ENCODE data around the gene FCSK.

The FCSK gene

GRCh38 chr16:70478169-70478568 is 23.8 kb downstream of the FCSK start:
- no peak overlapping the region for H3K4me3 ChIP-seq (ENCODE audit: insufficient read depth, low read depth, low read length, poor library complexity, severe bottlenecking)
- no peaks in the 10 kb centered on the region for H3K4me1 ChIP-seq (ENCODE audit: control insufficient read depth, insufficient read depth, low read length, poor library complexity, severe bottlenecking)
- DNase-seq: no peak
- no peaks in the 10 kb centered on the region for H3K9me3 ChIP-seq (ENCODE audit: control insufficient read depth, low read length)
- H3K27me3 ChIP-seq (replicated peaks; ENCODE audit: control insufficient read depth, insufficient read depth, low read length, poor library complexity, severe bottlenecking): no peaks in the 10 kb centered on the region
- peaks cover 35% of the 10 kb centered on the region for H3K36me3 ChIP-seq (ENCODE audit: control insufficient read depth, insufficient read depth, low read length)
- no peak overlapping the region for H3K27ac ChIP-seq (ENCODE audit: insufficient read depth, low read length, poor library complexity, severe bottlenecking)

GRCh38 chr16:70478912-70479341 is 24.5 kb downstream of the FCSK start:
- H3K9me3 ChIP-seq (ENCODE audit: control insufficient read depth, low read length): no peaks in the 10 kb centered on the region
- DNase-seq: no peak
- H3K27me3 ChIP-seq (replicated peaks; ENCODE audit: control insufficient read depth, insufficient read depth, low read length, poor library complexity, severe bottlenecking): no peaks in the 10 kb centered on the region
- H3K4me3 ChIP-seq (ENCODE audit: insufficient read depth, low read depth, low read length, poor library complexity, severe bottlenecking): no peak overlapping the region
- H3K27ac ChIP-seq (ENCODE audit: insufficient read depth, low read length, poor library complexity, severe bottlenecking): no peak overlapping the region
- H3K36me3 ChIP-seq (ENCODE audit: control insufficient read depth, insufficient read depth, low read length): peaks cover 43% of the 10 kb centered on the region
- H3K4me1 ChIP-seq (ENCODE audit: control insufficient read depth, insufficient read depth, low read length, poor library complexity, severe bottlenecking): no peaks in the 10 kb centered on the region

- Histone ChIP-seq H3K27ac (ENCODE audit: insufficient read depth, low read length, poor library complexity, severe bottlenecking) (no peak overlapping the region), H3K9me3 (ENCODE audit: control insufficient read depth, low read length) (no peaks in the 10 kb centered on the region), H3K36me3 (ENCODE audit: control insufficient read depth, insufficient read depth, low read length) (peaks cover 44% of the 10 kb centered on the region), H3K27me3 (replicated peaks; ENCODE audit: control insufficient read depth, insufficient read depth, low read length, poor library complexity, severe bottlenecking) (no peaks in the 10 kb centered on the region), H3K4me3 (ENCODE audit: insufficient read depth, low read depth, low read length, poor library complexity, severe bottlenecking) (no peak overlapping the region), H3K4me1 (ENCODE audit: control insufficient read depth, insufficient read depth, low read length, poor library complexity, severe bottlenecking) (no peaks in the 10 kb centered on the region)
- DNase-seq: no peak
These were observed 26.0 kb downstream of the FCSK start for GRCh38 chr16:70480127-70481105.

- H3K27me3 ChIP-seq (replicated peaks; ENCODE audit: control insufficient read depth, insufficient read depth, low read length, poor library complexity, severe bottlenecking): no peaks in the 10 kb centered on the region
- H3K36me3 ChIP-seq (ENCODE audit: control insufficient read depth, insufficient read depth, low read length): peaks cover 44% of the 10 kb centered on the region
- H3K4me3 ChIP-seq (ENCODE audit: insufficient read depth, low read depth, low read length, poor library complexity, severe bottlenecking): no peak overlapping the region
- no peaks in the 10 kb centered on the region for H3K9me3 ChIP-seq (ENCODE audit: control insufficient read depth, low read length)
- H3K4me1 ChIP-seq (ENCODE audit: control insufficient read depth, insufficient read depth, low read length, poor library complexity, severe bottlenecking): no peaks in the 10 kb centered on the region
- no peak for DNase-seq
- H3K27ac ChIP-seq (ENCODE audit: insufficient read depth, low read length, poor library complexity, severe bottlenecking): no peak overlapping the region
These were observed 27.6 kb downstream of the FCSK start for GRCh38 chr16:70481929-70482536.

GRCh38 chr16:70482624-70483023 is 28.2 kb downstream of the FCSK start:
- H3K27ac ChIP-seq (ENCODE audit: insufficient read depth, low read length, poor library complexity, severe bottlenecking): no peak overlapping the region
- no peaks in the 10 kb centered on the region for H3K9me3 ChIP-seq (ENCODE audit: control insufficient read depth, low read length)
- H3K36me3 ChIP-seq (ENCODE audit: control insufficient read depth, insufficient read depth, low read length): peaks cover 44% of the 10 kb centered on the region
- no peak overlapping the region for H3K4me3 ChIP-seq (ENCODE audit: insufficient read depth, low read depth, low read length, poor library complexity, severe bottlenecking)
- DNase-seq: no peak
- H3K27me3 ChIP-seq (replicated peaks; ENCODE audit: control insufficient read depth, insufficient read depth, low read length, poor library complexity, severe bottlenecking): no peaks in the 10 kb centered on the region
- no peaks in the 10 kb centered on the region for H3K4me1 ChIP-seq (ENCODE audit: control insufficient read depth, insufficient read depth, low read length, poor library complexity, severe bottlenecking)

- Histone ChIP-seq H3K27ac (ENCODE audit: insufficient read depth, low read length, poor library complexity, severe bottlenecking) (no peak overlapping the region), H3K4me3 (ENCODE audit: insufficient read depth, low read depth, low read length, poor library complexity, severe bottlenecking) (no peak overlapping the region), H3K9me3 (ENCODE audit: control insufficient read depth, low read length) (no peaks in the 10 kb centered on the region), H3K36me3 (ENCODE audit: control insufficient read depth, insufficient read depth, low read length) (peaks cover 43% of the 10 kb centered on the region), H3K27me3 (replicated peaks; ENCODE audit: control insufficient read depth, insufficient read depth, low read length, poor library complexity, severe bottlenecking) (no peaks in the 10 kb centered on the region), H3K4me1 (ENCODE audit: control insufficient read depth, insufficient read depth, low read length, poor library complexity, severe bottlenecking) (no peaks in the 10 kb centered on the region)
- no peak for DNase-seq
These were observed 29.0 kb downstream of the FCSK start for GRCh38 chr16:70483426-70483825.

GRCh38 chr16:70484867-70485266 is 30.5 kb downstream of the FCSK start:
- no peak overlapping the region for H3K4me3 ChIP-seq (ENCODE audit: insufficient read depth, low read depth, low read length, poor library complexity, severe bottlenecking)
- no peaks in the 10 kb centered on the region for H3K4me1 ChIP-seq (ENCODE audit: control insufficient read depth, insufficient read depth, low read length, poor library complexity, severe bottlenecking)
- H3K27ac ChIP-seq (ENCODE audit: insufficient read depth, low read length, poor library complexity, severe bottlenecking): no peak overlapping the region

GRCh38 chr16:70490261-70490660 is 35.9 kb downstream of the FCSK start:
- Histone ChIP-seq H3K9me3 (ENCODE audit: control insufficient read depth, low read length) (no peaks in the 10 kb centered on the region), H3K4me1 (ENCODE audit: control insufficient read depth, insufficient read depth, low read length, poor library complexity, severe bottlenecking) (no peaks in the 10 kb centered on the region), H3K4me3 (ENCODE audit: insufficient read depth, low read depth, low read length, poor library complexity, severe bottlenecking) (no peak overlapping the region), H3K36me3 (ENCODE audit: control insufficient read depth, insufficient read depth, low read length) (peaks cover 30% of the 10 kb centered on the region), H3K27me3 (replicated peaks; ENCODE audit: control insufficient read depth, insufficient read depth, low read length, poor library complexity, severe bottlenecking) (no peaks in the 10 kb centered on the region), H3K27ac (ENCODE audit: insufficient read depth, low read length, poor library complexity, severe bottlenecking) (no peak overlapping the region)
- no peak for DNase-seq

More at GRCh38 chr16:70484867-70485266, 30.5 kb downstream of the FCSK start:
- no peak for DNase-seq
- Histone ChIP-seq H3K27me3 (replicated peaks; ENCODE audit: control insufficient read depth, insufficient read depth, low read length, poor library complexity, severe bottlenecking) (no peaks in the 10 kb centered on the region), H3K9me3 (ENCODE audit: control insufficient read depth, low read length) (no peaks in the 10 kb centered on the region), H3K36me3 (ENCODE audit: control insufficient read depth, insufficient read depth, low read length) (peaks cover 46% of the 10 kb centered on the region)

- no peaks in the 10 kb centered on the region for H3K9me3 ChIP-seq (ENCODE audit: control insufficient read depth, low read length)
- peaks cover 57% of the 10 kb centered on the region for H3K36me3 ChIP-seq (ENCODE audit: control insufficient read depth, insufficient read depth, low read length)
- H3K4me3 ChIP-seq (ENCODE audit: insufficient read depth, low read depth, low read length, poor library complexity, severe bottlenecking): no peak overlapping the region
- H3K27ac ChIP-seq (ENCODE audit: insufficient read depth, low read length, poor library complexity, severe bottlenecking): no peak overlapping the region
- no peaks in the 10 kb centered on the region for H3K27me3 ChIP-seq (replicated peaks; ENCODE audit: control insufficient read depth, insufficient read depth, low read length, poor library complexity, severe bottlenecking)
- H3K4me1 ChIP-seq (ENCODE audit: control insufficient read depth, insufficient read depth, low read length, poor library complexity, severe bottlenecking): no peaks in the 10 kb centered on the region
- DNase-seq: no peak
These were observed 39.4 kb downstream of the FCSK start for GRCh38 chr16:70493802-70494201.

GRCh38 chr16:70494202-70494770 is 39.9 kb downstream of the FCSK start:
- Histone ChIP-seq H3K4me3 (ENCODE audit: insufficient read depth, low read depth, low read length, poor library complexity, severe bottlenecking) (no peak overlapping the region), H3K36me3 (ENCODE audit: control insufficient read depth, insufficient read depth, low read length) (peaks cover 55% of the 10 kb centered on the region), H3K9me3 (ENCODE audit: control insufficient read depth, low read length) (no peaks in the 10 kb centered on the region), H3K27me3 (replicated peaks; ENCODE audit: control insufficient read depth, insufficient read depth, low read length, poor library complexity, severe bottlenecking) (no peaks in the 10 kb centered on the region), H3K27ac (ENCODE audit: insufficient read depth, low read length, poor library complexity, severe bottlenecking) (no peak overlapping the region), H3K4me1 (ENCODE audit: control insufficient read depth, insufficient read depth, low read length, poor library complexity, severe bottlenecking) (no peaks in the 10 kb centered on the region)
- DNase-seq: no peak

Measured in effector memory CD4-positive, alpha-beta T cell (primary cell).